Panc1 (cell line): ENCODE data around the gene ABCG1. TPM values are rescaled to one million over a fixed set of nuclear protein-coding genes. Genes with fewer than 3 reads are reported as not detected.

Experiments used
- ATAC-seq: fragments of 200-7000 bp; cut with Tn5 transposase; 2 replicates; pipeline ENCODE4 v1.9.1; 2020; ENCODE audit warnings: mild to moderate bottlenecking, moderate library complexity
- BruUV-seq: library from RNA; stranded (reverse); fragments of 400-500 nt; replicated peaks from 2 replicates; lab custom pipeline; 2021; lab: Mats Ljungman, UMichigan
- CTCF ChIA-PET: fragments of 300-600 bp; sonication (Branson Sonifier 250); formaldehyde crosslinking; loops from one replicate; lab custom pipeline; 2022; ENCODE audit warnings: antibody characterized with exemption; lab: Charles Lee
- POLR2A ChIA-PET: fragments of 300-600 bp; sonication (Branson Sonifier 250); formaldehyde crosslinking; loops from one replicate; lab custom pipeline; 2022; ENCODE audit warnings: antibody characterized with exemption; lab: Charles Lee
- DNase-seq: peaks from one replicate; pipeline ENCODE4 v3.0.0-alpha.2; 2010; ENCODE audit warnings: low read depth, low spot score
- H3K27ac ChIP-seq: 2 replicates; pipeline ENCODE4 v1.5.1; 2011; ENCODE audit warnings: mild to moderate bottlenecking, low read length, inconsistent platforms
- H3K27me3 ChIP-seq: fragments of 200-500 bp; sonication (Bioruptor generic); 2 replicates; pipeline ENCODE4 v1.6.0; 2014; ENCODE audit warnings: low read length, inconsistent platforms; ENCODE audit not compliant: control insufficient read depth, insufficient read depth
- H3K36me3 ChIP-seq: fragments of 200-500 bp; sonication (Bioruptor generic); 2 replicates; pipeline ENCODE4 v1.5.1; 2014; ENCODE audit warnings: inconsistent platforms, mild to moderate bottlenecking, low read length, moderate library complexity; ENCODE audit not compliant: control insufficient read depth, insufficient read depth
- H3K4me1 ChIP-seq: 2 replicates; pipeline ENCODE4 v1.5.1; 2011; ENCODE audit warnings: inconsistent platforms, mild to moderate bottlenecking, low read length, moderate library complexity; ENCODE audit not compliant: control insufficient read depth, insufficient read depth
- H3K4me3 ChIP-seq, 2 experiments: 2 replicates each; pipeline ENCODE4 v1.5.1; 2011 to 2012; ENCODE audit warnings: low read depth in 2 of 2, low read length in 2 of 2, mild to moderate bottlenecking in 2 of 2, inconsistent platforms in 1 of 2, moderate library complexity in 1 of 2
- H3K9me3 ChIP-seq: fragments of 200-500 bp; sonication (Bioruptor generic); 2 replicates; pipeline ENCODE4 v1.5.1; 2014; ENCODE audit warnings: low read depth, mild to moderate bottlenecking, inconsistent platforms, low read length, moderate library complexity; ENCODE audit not compliant: control insufficient read depth, insufficient read depth
- CTCF ChIP-seq: fragments of 450-650 bp; IDR thresholded peaks from 2 replicates; pipeline ENCODE4 v1.5.1; 2017; ENCODE audit warnings: mild to moderate bottlenecking
- POLR2AphosphoS5 ChIP-seq: IDR thresholded peaks from 2 replicates; pipeline ENCODE4 v1.6.1; 2012; ENCODE audit warnings: mild to moderate bottlenecking, low read depth, low read length, moderate library complexity
- REST ChIP-seq, 2 experiments: IDR thresholded peaks; 2 replicates each; pipeline ENCODE4 v1.6.1; 2011 to 2012; ENCODE audit warnings: low read depth in 2 of 2, control low read depth in 1 of 2, low read length in 1 of 2, mild to moderate bottlenecking in 1 of 2, moderate library complexity in 1 of 2; ENCODE audit not compliant: insufficient read depth in 1 of 2
- SIN3A ChIP-seq: IDR thresholded peaks from 2 replicates; pipeline ENCODE4 v1.6.1; 2012; ENCODE audit warnings: low read depth, mild to moderate bottlenecking, low read length, moderate library complexity, borderline replicate concordance; ENCODE audit not compliant: insufficient read depth
- TCF7L2 ChIP-seq: IDR thresholded peaks from 2 replicates; pipeline ENCODE4 v1.6.1; 2011; ENCODE audit warnings: mild to moderate bottlenecking, low read depth, low read length, inconsistent platforms
- in situ Hi-C: cut with HindIII; loops from 2 replicates; pipeline ENCODE4 v1.10.0; 2016; ENCODE audit warnings: low sequenced_read_pairs, low pct_unique_long_range_greater_than_20kb
- intact Hi-C: fragments of 100-400 bp; cut with micrococcal nuclease; formaldehyde crosslinking; loops from one replicate; pipeline ENCODE4 v1.10.0; 2022; ENCODE audit not compliant: unreplicated experiment
- total RNA-seq: library from RNA; stranded (reverse); gene quantifications from one replicate; pipeline ENCODE4 v1.2.1, GENCODE V29; 2021; ENCODE audit not compliant: unreplicated experiment

ABCG1 gene
- total RNA-seq, 1 experiment from 2014 or later = 0.80 TPM

- no peak for ATAC-seq
- Histone ChIP-seq H3K27ac (no peak overlapping the region), H3K36me3 (no peaks in the 10 kb centered on the region), H3K27me3 (no peaks in the 10 kb centered on the region), H3K9me3 (no peaks in the 10 kb centered on the region), H3K4me1 (no peaks in the 10 kb centered on the region), H3K4me3 (no peak overlapping the region)
- TF ChIP-seq CTCF = no peak
- no peak for TF ChIP-seq TCF7L2
- TF ChIP-seq SIN3A = no peak
- TF ChIP-seq REST (IDR thresholded peaks at IDR 0.05; ENCODE audit: insufficient read depth in 1 of 2, low read depth in 2 of 2, low read length in 1 of 2) = no peak
- no peak for TF ChIP-seq POLR2AphosphoS5
- POLR2A ChIA-PET = no interaction called here
- in situ Hi-C loops (no loop called here), intact Hi-C loops (no loop called here)
- no TSS peak for BruUV-seq
- CTCF ChIA-PET = no interaction called here
- DNase-seq = no peak
These were observed 29.5 kb upstream of the ABCG1 start for GRCh38 chr21:42189431-42189830.

- in situ Hi-C loops = no loop called here
- H3K27ac ChIP-seq = no peak overlapping the region
- no peaks in the 10 kb centered on the region for H3K4me1 ChIP-seq
- no peaks in the 10 kb centered on the region for H3K27me3 ChIP-seq
- no peak overlapping the region for H3K4me3 ChIP-seq
- ChIA-PET CTCF (interaction anchor here (0.5 kb wide), 1 partner anchor 119 kb away, joined by 4 read pairs; no protein-coding TSS in a partner anchor), POLR2A (no interaction called here)
- H3K36me3 ChIP-seq = no peaks in the 10 kb centered on the region
- DNase-seq = no peak
- no TSS peak for BruUV-seq
- no peaks in the 10 kb centered on the region for H3K9me3 ChIP-seq
- TF ChIP-seq TCF7L2 = no peak
- no peak for TF ChIP-seq CTCF
- TF ChIP-seq REST (IDR thresholded peaks at IDR 0.05; ENCODE audit: insufficient read depth in 1 of 2, low read depth in 2 of 2, low read length in 1 of 2) = no peak
- TF ChIP-seq POLR2AphosphoS5 = no peak
- TF ChIP-seq SIN3A = no peak
- ATAC-seq = no peak
- intact Hi-C loops = no loop called here
These were observed 29.0 kb upstream of the ABCG1 start for GRCh38 chr21:42189860-42190485.
